ENCODE data around the gene GOLIM4. TPM values are rescaled to one million over a fixed set of nuclear protein-coding genes. Genes with fewer than 3 reads are reported as not detected.

GOLIM4 gene
- total and polyA plus RNA-seq, 2 of the 13 experiments (the other 11 are each of a cell fraction or from before 2014, with no cell fraction given): 10.9 to 47.7 TPM

- TF ChIP-seq E2F2 (CRISPR knock-in tag; IDR thresholded peaks at IDR 0.05; ENCODE audit: borderline replicate concordance) (no peak), HNF4A (CRISPR knock-in tag; IDR thresholded peaks at IDR 0.05) (peak; percentile 36), MLLT10 (CRISPR knock-in tag; IDR thresholded peaks at IDR 0.05) (no peak), CEBPG (CRISPR knock-in tag; IDR thresholded peaks at IDR 0.05) (no peak), PBX3 (CRISPR knock-in tag; IDR thresholded peaks at IDR 0.05; ENCODE audit: borderline replicate concordance) (no peak), ZNF30 (CRISPR knock-in tag; IDR thresholded peaks at IDR 0.05) (no peak), FOSL1 (CRISPR knock-in tag; IDR thresholded peaks at IDR 0.05; ENCODE audit: borderline replicate concordance) (no peak), MAFK (conservative IDR thresholded peaks at IDR 0.05 in 1 of 2, IDR thresholded peaks at IDR 0.05 in 1 of 2; ENCODE audit: low read length in 2 of 2) (no peak), MXD4 (CRISPR knock-in tag; IDR thresholded peaks at IDR 0.05) (no peak), KLF9 (CRISPR knock-in tag; IDR thresholded peaks at IDR 0.05; ENCODE audit: low read depth) (no peak), AHR (CRISPR knock-in tag; IDR thresholded peaks at IDR 0.05) (no peak), RBM39 (IDR thresholded peaks at IDR 0.05; ENCODE audit: low read depth, low read length, poor library complexity, severe bottlenecking) (no peak), SSRP1 (CRISPR knock-in tag; IDR thresholded peaks at IDR 0.05) (no peak), HIC2 (CRISPR knock-in tag; IDR thresholded peaks at IDR 0.05; ENCODE audit: low read depth) (no peak), ZNF556 (CRISPR knock-in tag; IDR thresholded peaks at IDR 0.05; ENCODE audit: borderline replicate concordance) (no peak), MLXIP (CRISPR knock-in tag; IDR thresholded peaks at IDR 0.05; ENCODE audit: borderline replicate concordance) (no peak), CCAR2 (optimal IDR thresholded peaks at IDR 0.05; ENCODE audit: low read depth, low read length) (no peak), CSRNP1 (CRISPR knock-in tag; IDR thresholded peaks at IDR 0.05) (no peak), ADNP (CRISPR knock-in tag; IDR thresholded peaks at IDR 0.05) (no peak), TSC22D2 (CRISPR knock-in tag; IDR thresholded peaks at IDR 0.05; ENCODE audit: borderline replicate concordance) (no peak), ZNF749 (CRISPR knock-in tag; IDR thresholded peaks at IDR 0.05; ENCODE audit: borderline replicate concordance) (no peak)
Measured at GRCh38 chr3:168091941-168092340, 3.8 kb downstream of the GOLIM4 start (continued).

All from HepG2 (cell line).